SK-N-SH (cell line): ENCODE data around the gene PPA2. TPM values are rescaled to one million over a fixed set of nuclear protein-coding genes. Genes with fewer than 3 reads are reported as not detected.

Experiments
- CTCF ChIA-PET: fragments of 300-600, 350-600 bp; formaldehyde crosslinking; extraction: SDS; loops from one replicate; lab custom pipeline; 2021; lab: Yijun Ruan, JAX
- POLR2A ChIA-PET: fragments of 350-600 bp; sonication (Branson Sonifier 250); formaldehyde crosslinking; extraction: SDS; loops from one replicate; lab custom pipeline; 2020; ENCODE audit warnings: antibody characterized with exemption, inconsistent platforms; lab: Yijun Ruan, JAX
- DNase-seq: peaks from one replicate; pipeline ENCODE4 v3.0.0; 2012
- H2AFZ ChIP-seq: fragments of 200-600 bp; sonication (generic); 2 replicates; pipeline ENCODE4 v1.8.1; 2016; ENCODE audit warnings: antibody characterized with exemption, mild to moderate bottlenecking, low read depth
- H3F3A ChIP-seq: fragments of 200-600 bp; sonication (generic); replicated peaks from 2 replicates; pipeline ENCODE3; 2016; ENCODE audit warnings: antibody characterized with exemption, mild to moderate bottlenecking; ENCODE audit not compliant: insufficient read depth
- H3K27ac ChIP-seq, 2 experiments: fragments of 200-500 bp in 1 of 2; fragments of 200-600 bp in 1 of 2; sonication (Bioruptor generic) in 1 of 2; sonication (generic), shearing (Covaris generic) in 1 of 2; 2 replicates each; pipeline versions ENCODE4 v1.5.1 to v1.6.1; 2014 to 2016; ENCODE audit warnings: low read depth in 2 of 2, inconsistent platforms in 1 of 2, low read length in 1 of 2, mild to moderate bottlenecking in 1 of 2, mixed read lengths in 1 of 2
- H3K27me3 ChIP-seq: fragments of 200-600 bp; sonication (generic), shearing (Covaris generic); 2 replicates; pipeline ENCODE4 v1.6.1; 2016; ENCODE audit warnings: mixed run types; ENCODE audit not compliant: insufficient read depth
- H3K36me3 ChIP-seq, 2 experiments: fragments of 200-500 bp in 1 of 2; fragments of 200-600 bp in 1 of 2; sonication (Bioruptor generic) in 1 of 2; sonication (generic) in 1 of 2; replicated peaks in 1 of 2; 2 replicates each; pipeline versions ENCODE3 to v1.5.1; 2014 to 2016; ENCODE audit warnings: low read length in 1 of 2, mild to moderate bottlenecking in 1 of 2; ENCODE audit not compliant: insufficient read depth in 2 of 2, control insufficient read depth in 1 of 2
- H3K4me1 ChIP-seq, 2 experiments: fragments of 200-500 bp in 1 of 2; fragments of 200-600 bp in 1 of 2; sonication (Bioruptor generic) in 1 of 2; sonication (generic), shearing (Covaris generic) in 1 of 2; 2 replicates each; pipeline versions ENCODE4 v1.5.1 to v1.6.1; 2014 to 2016; ENCODE audit warnings: low read depth in 1 of 2, low read length in 1 of 2, mixed run types in 1 of 2; ENCODE audit not compliant: insufficient read depth in 2 of 2, control insufficient read depth in 1 of 2
- H3K4me2 ChIP-seq: fragments of 200-600 bp; sonication (generic), shearing (Covaris generic); 2 replicates; pipeline ENCODE4 v1.6.1; 2017; ENCODE audit warnings: mixed run types
- H3K4me3 ChIP-seq, 2 experiments: fragments of 200-500 bp in 1 of 2; fragments of 200-600 bp in 1 of 2; sonication (Bioruptor generic) in 1 of 2; sonication (generic), shearing (Covaris generic) in 1 of 2; 2 replicates each; pipeline versions ENCODE4 v1.5.1 to v1.8.1; 2014 to 2016; ENCODE audit warnings: low read depth in 2 of 2, inconsistent platforms in 1 of 2, low read length in 1 of 2, mild to moderate bottlenecking in 1 of 2, mixed read lengths in 1 of 2, moderate library complexity in 1 of 2
- H3K79me2 ChIP-seq: fragments of 200-600 bp; sonication (generic); 2 replicates; pipeline ENCODE4 v1.8.1; 2017; ENCODE audit warnings: mild to moderate bottlenecking; ENCODE audit not compliant: insufficient read depth
- H3K9ac ChIP-seq: fragments of 200-600 bp; sonication (generic); 2 replicates; pipeline ENCODE4 v1.6.1; 2017; ENCODE audit warnings: mixed run types
- H3K9me2 ChIP-seq: fragments of 200-600 bp; sonication (generic); 2 replicates; pipeline ENCODE4 v1.6.1; 2017; ENCODE audit warnings: mixed run types
- H3K9me3 ChIP-seq: fragments of 200-600 bp; sonication (generic); 2 replicates; pipeline ENCODE4 v1.6.1; 2017; ENCODE audit warnings: mixed run types, mild to moderate bottlenecking, moderate library complexity
- H4K20me1 ChIP-seq: fragments of 200-600 bp; sonication (generic); 2 replicates; pipeline ENCODE4 v1.6.1; 2017; ENCODE audit warnings: mild to moderate bottlenecking, mixed run types; ENCODE audit not compliant: insufficient read depth
- ELF1 ChIP-seq: IDR thresholded peaks from 2 replicates; pipeline ENCODE4 v1.4.0; 2012
- EP300 ChIP-seq, 2 experiments: IDR thresholded peaks; 2 replicates each; pipeline versions ENCODE4 v1.4.0 to v1.6.1; 2012; ENCODE audit warnings: borderline replicate concordance in 1 of 2, low read depth in 1 of 2, low read length in 1 of 2
- FOSL2 ChIP-seq: IDR thresholded peaks from 2 replicates; pipeline ENCODE4 v1.4.0; 2012; ENCODE audit warnings: low read depth, mild to moderate bottlenecking, moderate library complexity, borderline replicate concordance
- FOXJ3 ChIP-seq: sonication (generic); formaldehyde crosslinking; IDR thresholded peaks from 2 replicates; pipeline ENCODE4 v1.5.1; 2020; ENCODE audit warnings: mild to moderate bottlenecking, missing genetic modification reagents
- FOXM1 ChIP-seq: IDR thresholded peaks from 2 replicates; pipeline ENCODE4 v1.4.0; 2012; ENCODE audit warnings: low read depth, mild to moderate bottlenecking
- GABPA ChIP-seq: IDR thresholded peaks from 2 replicates; pipeline ENCODE4 v1.4.0; 2012; ENCODE audit warnings: low read depth, mild to moderate bottlenecking
- JUND ChIP-seq: IDR thresholded peaks from 2 replicates; pipeline ENCODE4 v1.4.0; 2012
- MEF2A ChIP-seq: IDR thresholded peaks from 2 replicates; pipeline ENCODE4 v1.4.0; 2012; ENCODE audit warnings: low read depth, borderline replicate concordance
- MXI1 ChIP-seq: IDR thresholded peaks from 2 replicates; pipeline ENCODE4 v1.6.1; 2012; ENCODE audit warnings: mild to moderate bottlenecking, low read depth, low read length, improper control_type of control experiment
- NRF1 ChIP-seq: IDR thresholded peaks from 2 replicates; pipeline ENCODE4 v1.6.1; 2012; ENCODE audit warnings: low read depth, mild to moderate bottlenecking, low read length
- RAD21 ChIP-seq: IDR thresholded peaks from 2 replicates; pipeline ENCODE4 v1.6.1; 2012; ENCODE audit warnings: mild to moderate bottlenecking, low read length
- RXRA ChIP-seq: IDR thresholded peaks from 2 replicates; pipeline ENCODE4 v1.4.0; 2012; ENCODE audit warnings: low read depth, mild to moderate bottlenecking, borderline replicate concordance
- SIN3A ChIP-seq: IDR thresholded peaks from 2 replicates; pipeline ENCODE4 v1.6.1; 2012; ENCODE audit warnings: low read depth, mild to moderate bottlenecking, low read length, moderate library complexity, borderline replicate concordance
- SMC3 ChIP-seq: IDR thresholded peaks from 2 replicates; pipeline ENCODE4 v1.6.1; 2012; ENCODE audit warnings: low read depth, low read length, improper control_type of control experiment
- TCF12 ChIP-seq: IDR thresholded peaks from 2 replicates; pipeline ENCODE4 v1.4.0; 2012
- WGBS: methylation state at CpG from one replicate; pipeline ENCODE4 v1.1.6; 2017; ENCODE audit warnings: low lambda C conversion rate; 5-methylcytosine and 5-hydroxymethylcytosine counted together
- polyA plus RNA-seq, 3 experiments: library from polyadenylated mRNA; depleted of rRNA; stranded (reverse); fragments of >200 nt; gene quantifications; 2 replicates each; pipeline ENCODE4 v1.2.3, GENCODE V29; 2012
- TF ChIP-seq, protein P1 (sequence below): fragments of 200-600 bp; sonication (generic); IDR thresholded peaks from 2 replicates; pipeline ENCODE4 v1.6.1; 2017; ENCODE audit warnings: antibody characterized with exemption, mild to moderate bottlenecking, moderate library complexity
- TF ChIP-seq, protein P2 (sequence below): IDR thresholded peaks from 2 replicates; pipeline ENCODE4 v1.6.1; 2012; ENCODE audit warnings: mild to moderate bottlenecking, low read depth, low read length, moderate library complexity
- TF ChIP-seq, protein P3 (sequence below): IDR thresholded peaks from 2 replicates; pipeline ENCODE4 v1.4.0; 2012; ENCODE audit warnings: low read depth
- TF ChIP-seq, protein P4 (sequence below): fragments of 150-350 bp; IDR thresholded peaks from 2 replicates; pipeline ENCODE4 v1.6.1; 2016; ENCODE audit warnings: mild to moderate bottlenecking, low read depth, low read length

The PPA2 gene
- polyA plus RNA-seq, 1 of the 3 experiments (the other 2 are of a cell fraction), result 57.8 TPM

DNA sequence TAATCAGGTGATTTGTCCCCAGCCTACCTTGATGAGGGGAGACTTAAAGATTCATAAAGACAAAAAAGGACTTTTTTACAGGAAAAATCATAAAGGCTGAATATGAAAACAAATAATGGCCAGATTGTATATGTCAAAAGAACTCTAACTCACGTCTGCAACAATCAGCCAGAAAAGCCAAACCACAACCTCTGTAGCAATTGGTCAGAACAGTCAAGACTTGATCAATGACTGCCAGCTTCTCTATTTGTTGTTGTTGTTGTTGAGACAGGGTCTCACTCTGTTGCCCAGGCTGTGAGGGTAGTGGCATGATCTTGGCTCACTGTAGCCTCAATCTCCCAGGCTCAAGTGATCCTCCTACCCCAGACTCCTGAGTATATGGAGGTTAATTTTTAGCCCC, 35.9 kb upstream of the PPA2 start:
- Histone ChIP-seq H3K4me2 (no peak overlapping the region), H3K79me2 (no peaks in the 10 kb centered on the region), H3K27me3 (no peaks in the 10 kb centered on the region), H3K36me3 (no peaks in the 10 kb centered on the region), H3K27ac (no peak overlapping the region), H3K4me3 (no peak overlapping the region), H3K4me1 (no peaks in the 10 kb centered on the region), H2AFZ (no peak overlapping the region), H3K9me2 (no peaks in the 10 kb centered on the region), H4K20me1 (no peaks in the 10 kb centered on the region), H3K9ac (no peak overlapping the region), H3K9me3 (no peaks in the 10 kb centered on the region), H3F3A (no peaks in the 10 kb centered on the region)
- TF ChIP-seq, protein P1, sequence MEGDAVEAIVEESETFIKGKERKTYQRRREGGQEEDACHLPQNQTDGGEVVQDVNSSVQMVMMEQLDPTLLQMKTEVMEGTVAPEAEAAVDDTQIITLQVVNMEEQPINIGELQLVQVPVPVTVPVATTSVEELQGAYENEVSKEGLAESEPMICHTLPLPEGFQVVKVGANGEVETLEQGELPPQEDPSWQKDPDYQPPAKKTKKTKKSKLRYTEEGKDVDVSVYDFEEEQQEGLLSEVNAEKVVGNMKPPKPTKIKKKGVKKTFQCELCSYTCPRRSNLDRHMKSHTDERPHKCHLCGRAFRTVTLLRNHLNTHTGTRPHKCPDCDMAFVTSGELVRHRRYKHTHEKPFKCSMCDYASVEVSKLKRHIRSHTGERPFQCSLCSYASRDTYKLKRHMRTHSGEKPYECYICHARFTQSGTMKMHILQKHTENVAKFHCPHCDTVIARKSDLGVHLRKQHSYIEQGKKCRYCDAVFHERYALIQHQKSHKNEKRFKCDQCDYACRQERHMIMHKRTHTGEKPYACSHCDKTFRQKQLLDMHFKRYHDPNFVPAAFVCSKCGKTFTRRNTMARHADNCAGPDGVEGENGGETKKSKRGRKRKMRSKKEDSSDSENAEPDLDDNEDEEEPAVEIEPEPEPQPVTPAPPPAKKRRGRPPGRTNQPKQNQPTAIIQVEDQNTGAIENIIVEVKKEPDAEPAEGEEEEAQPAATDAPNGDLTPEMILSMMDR, result no peak
- TF ChIP-seq, protein P2, sequence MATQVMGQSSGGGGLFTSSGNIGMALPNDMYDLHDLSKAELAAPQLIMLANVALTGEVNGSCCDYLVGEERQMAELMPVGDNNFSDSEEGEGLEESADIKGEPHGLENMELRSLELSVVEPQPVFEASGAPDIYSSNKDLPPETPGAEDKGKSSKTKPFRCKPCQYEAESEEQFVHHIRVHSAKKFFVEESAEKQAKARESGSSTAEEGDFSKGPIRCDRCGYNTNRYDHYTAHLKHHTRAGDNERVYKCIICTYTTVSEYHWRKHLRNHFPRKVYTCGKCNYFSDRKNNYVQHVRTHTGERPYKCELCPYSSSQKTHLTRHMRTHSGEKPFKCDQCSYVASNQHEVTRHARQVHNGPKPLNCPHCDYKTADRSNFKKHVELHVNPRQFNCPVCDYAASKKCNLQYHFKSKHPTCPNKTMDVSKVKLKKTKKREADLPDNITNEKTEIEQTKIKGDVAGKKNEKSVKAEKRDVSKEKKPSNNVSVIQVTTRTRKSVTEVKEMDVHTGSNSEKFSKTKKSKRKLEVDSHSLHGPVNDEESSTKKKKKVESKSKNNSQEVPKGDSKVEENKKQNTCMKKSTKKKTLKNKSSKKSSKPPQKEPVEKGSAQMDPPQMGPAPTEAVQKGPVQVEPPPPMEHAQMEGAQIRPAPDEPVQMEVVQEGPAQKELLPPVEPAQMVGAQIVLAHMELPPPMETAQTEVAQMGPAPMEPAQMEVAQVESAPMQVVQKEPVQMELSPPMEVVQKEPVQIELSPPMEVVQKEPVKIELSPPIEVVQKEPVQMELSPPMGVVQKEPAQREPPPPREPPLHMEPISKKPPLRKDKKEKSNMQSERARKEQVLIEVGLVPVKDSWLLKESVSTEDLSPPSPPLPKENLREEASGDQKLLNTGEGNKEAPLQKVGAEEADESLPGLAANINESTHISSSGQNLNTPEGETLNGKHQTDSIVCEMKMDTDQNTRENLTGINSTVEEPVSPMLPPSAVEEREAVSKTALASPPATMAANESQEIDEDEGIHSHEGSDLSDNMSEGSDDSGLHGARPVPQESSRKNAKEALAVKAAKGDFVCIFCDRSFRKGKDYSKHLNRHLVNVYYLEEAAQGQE, result no peak
- no peak for TF ChIP-seq FOXM1
- no peak for TF ChIP-seq RAD21
- no peak for TF ChIP-seq ELF1
- TF ChIP-seq, protein P3, sequence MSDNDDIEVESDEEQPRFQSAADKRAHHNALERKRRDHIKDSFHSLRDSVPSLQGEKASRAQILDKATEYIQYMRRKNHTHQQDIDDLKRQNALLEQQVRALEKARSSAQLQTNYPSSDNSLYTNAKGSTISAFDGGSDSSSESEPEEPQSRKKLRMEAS, result no peak
- no peak for TF ChIP-seq SIN3A
- no peak for TF ChIP-seq FOXJ3 (CRISPR knock-in tag)
- no peak for TF ChIP-seq EP300 (IDR thresholded peaks at IDR 0.05; ENCODE audit: borderline replicate concordance in 1 of 2, low read depth in 1 of 2, low read length in 1 of 2)
- TF ChIP-seq RXRA, result no peak
- no peak for TF ChIP-seq TCF12
- TF ChIP-seq FOSL2, result no peak
- no peak for TF ChIP-seq MEF2A
- no peak for TF ChIP-seq SMC3
- TF ChIP-seq, protein P4, sequence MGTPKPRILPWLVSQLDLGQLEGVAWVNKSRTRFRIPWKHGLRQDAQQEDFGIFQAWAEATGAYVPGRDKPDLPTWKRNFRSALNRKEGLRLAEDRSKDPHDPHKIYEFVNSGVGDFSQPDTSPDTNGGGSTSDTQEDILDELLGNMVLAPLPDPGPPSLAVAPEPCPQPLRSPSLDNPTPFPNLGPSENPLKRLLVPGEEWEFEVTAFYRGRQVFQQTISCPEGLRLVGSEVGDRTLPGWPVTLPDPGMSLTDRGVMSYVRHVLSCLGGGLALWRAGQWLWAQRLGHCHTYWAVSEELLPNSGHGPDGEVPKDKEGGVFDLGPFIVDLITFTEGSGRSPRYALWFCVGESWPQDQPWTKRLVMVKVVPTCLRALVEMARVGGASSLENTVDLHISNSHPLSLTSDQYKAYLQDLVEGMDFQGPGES, result no peak
- no peak for TF ChIP-seq NRF1
- TF ChIP-seq GABPA, result no peak
- TF ChIP-seq MXI1, result no peak
- TF ChIP-seq JUND, result no peak
- ChIA-PET POLR2A (no interaction called here), CTCF (no interaction called here)
- 86% methylated on average over 1 of the region's 1 CpG for WGBS
- DNase-seq, result no peak
